ENCODE results near the gene ACY1. TPM values are rescaled to one million over a fixed set of nuclear protein-coding genes. Genes with fewer than 3 reads are reported as not detected.
A peak's percentile ranks its signal among the peaks of the same experiment; 100 is the strongest.

ACY1 gene
- total and polyA plus RNA-seq, 2 of the 13 experiments (the other 11 are each of a cell fraction or from before 2014, with no cell fraction given): 113 to 162 TPM

DNA sequence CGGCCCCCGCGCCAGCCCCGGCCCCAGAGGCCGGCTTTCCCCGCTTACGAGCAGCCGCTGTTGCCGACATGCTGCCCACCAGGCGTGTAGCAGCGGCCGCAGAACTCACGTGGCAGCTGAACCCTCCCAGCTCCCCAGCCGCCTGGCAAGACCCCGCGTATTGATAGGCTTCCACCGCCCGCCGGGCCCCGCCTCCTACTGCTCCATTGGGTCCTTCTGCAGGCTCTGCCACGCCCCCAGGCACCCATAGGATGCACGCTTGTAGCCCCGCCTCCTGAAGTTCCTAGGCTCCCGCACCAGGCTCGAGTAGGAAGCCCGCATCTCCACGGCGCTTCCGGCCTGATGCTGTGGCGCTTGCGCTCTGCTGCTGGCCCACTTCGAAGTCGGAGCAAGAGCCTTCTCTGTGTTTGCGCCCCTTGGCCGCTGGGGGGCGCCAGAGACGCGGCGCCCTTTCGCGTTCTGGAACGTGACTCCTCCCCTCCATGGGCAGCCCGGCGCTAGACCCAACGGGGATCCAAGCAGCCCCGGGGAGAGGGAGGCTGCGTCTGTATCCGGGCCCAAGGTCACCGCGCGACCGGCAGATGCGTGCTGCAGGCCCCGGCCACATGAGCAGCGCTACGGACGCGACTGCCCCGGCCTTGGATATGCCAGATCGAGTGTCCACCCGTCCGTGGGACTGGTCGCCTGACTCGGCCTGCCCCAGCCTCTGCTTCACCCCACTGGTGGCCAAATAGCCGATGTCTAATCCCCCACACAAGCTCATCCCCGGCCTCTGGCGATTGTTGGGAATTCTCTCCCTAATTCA is 41.3 kb upstream of the ACY1 start, which contains the start of the genes PARP3 and RRP9 (continued):
- TF ChIP-seq, protein P1, sequence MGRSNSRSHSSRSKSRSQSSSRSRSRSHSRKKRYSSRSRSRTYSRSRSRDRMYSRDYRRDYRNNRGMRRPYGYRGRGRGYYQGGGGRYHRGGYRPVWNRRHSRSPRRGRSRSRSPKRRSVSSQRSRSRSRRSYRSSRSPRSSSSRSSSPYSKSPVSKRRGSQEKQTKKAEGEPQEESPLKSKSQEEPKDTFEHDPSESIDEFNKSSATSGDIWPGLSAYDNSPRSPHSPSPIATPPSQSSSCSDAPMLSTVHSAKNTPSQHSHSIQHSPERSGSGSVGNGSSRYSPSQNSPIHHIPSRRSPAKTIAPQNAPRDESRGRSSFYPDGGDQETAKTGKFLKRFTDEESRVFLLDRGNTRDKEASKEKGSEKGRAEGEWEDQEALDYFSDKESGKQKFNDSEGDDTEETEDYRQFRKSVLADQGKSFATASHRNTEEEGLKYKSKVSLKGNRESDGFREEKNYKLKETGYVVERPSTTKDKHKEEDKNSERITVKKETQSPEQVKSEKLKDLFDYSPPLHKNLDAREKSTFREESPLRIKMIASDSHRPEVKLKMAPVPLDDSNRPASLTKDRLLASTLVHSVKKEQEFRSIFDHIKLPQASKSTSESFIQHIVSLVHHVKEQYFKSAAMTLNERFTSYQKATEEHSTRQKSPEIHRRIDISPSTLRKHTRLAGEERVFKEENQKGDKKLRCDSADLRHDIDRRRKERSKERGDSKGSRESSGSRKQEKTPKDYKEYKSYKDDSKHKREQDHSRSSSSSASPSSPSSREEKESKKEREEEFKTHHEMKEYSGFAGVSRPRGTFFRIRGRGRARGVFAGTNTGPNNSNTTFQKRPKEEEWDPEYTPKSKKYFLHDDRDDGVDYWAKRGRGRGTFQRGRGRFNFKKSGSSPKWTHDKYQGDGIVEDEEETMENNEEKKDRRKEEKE (IDR thresholded peaks at IDR 0.05): no peak
- TF ChIP-seq, protein P2, sequence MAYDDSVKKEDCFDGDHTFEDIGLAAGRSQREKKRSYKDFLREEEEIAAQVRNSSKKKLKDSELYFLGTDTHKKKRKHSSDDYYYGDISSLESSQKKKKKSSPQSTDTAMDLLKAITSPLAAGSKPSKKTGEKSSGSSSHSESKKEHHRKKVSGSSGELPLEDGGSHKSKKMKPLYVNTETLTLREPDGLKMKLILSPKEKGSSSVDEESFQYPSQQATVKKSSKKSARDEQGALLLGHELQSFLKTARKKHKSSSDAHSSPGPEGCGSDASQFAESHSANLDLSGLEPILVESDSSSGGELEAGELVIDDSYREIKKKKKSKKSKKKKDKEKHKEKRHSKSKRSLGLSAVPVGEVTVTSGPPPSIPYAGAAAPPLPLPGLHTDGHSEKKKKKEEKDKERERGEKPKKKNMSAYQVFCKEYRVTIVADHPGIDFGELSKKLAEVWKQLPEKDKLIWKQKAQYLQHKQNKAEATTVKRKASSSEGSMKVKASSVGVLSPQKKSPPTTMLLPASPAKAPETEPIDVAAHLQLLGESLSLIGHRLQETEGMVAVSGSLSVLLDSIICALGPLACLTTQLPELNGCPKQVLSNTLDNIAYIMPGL (CRISPR knock-in tag; IDR thresholded peaks at IDR 0.05; ENCODE audit: borderline replicate concordance in 1 of 2, low read depth in 1 of 2): peak; percentile 97 to 98
- TF ChIP-seq ARNTL (CRISPR knock-in tag; IDR thresholded peaks at IDR 0.05) (peak; percentile 98), ZKSCAN8 (CRISPR knock-in tag; IDR thresholded peaks at IDR 0.05; ENCODE audit: borderline replicate concordance) (peak; percentile 72; the same call in 1 of the 2 replicates), ZFP90 (CRISPR knock-in tag; IDR thresholded peaks at IDR 0.05; ENCODE audit: borderline replicate concordance) (peak; percentile 55; the same call in 1 of the 2 replicates), EZH2 (conservative IDR thresholded peaks at IDR 0.05; ENCODE audit: low read depth, low read length) (no peak), ZNF564 (CRISPR knock-in tag; IDR thresholded peaks at IDR 0.05) (peak; percentile 28; the same call in 1 of the 2 replicates), ZNF543 (CRISPR knock-in tag; IDR thresholded peaks at IDR 0.05) (peak; percentile 85), TCF7L2 (IDR thresholded peaks at IDR 0.05; ENCODE audit: low read depth, low read length) (no peak), STAT5B (CRISPR knock-in tag; IDR thresholded peaks at IDR 0.05) (no peak), ZNF839 (CRISPR knock-in tag; IDR thresholded peaks at IDR 0.05; ENCODE audit: borderline replicate concordance) (no peak), XBP1 (CRISPR knock-in tag; IDR thresholded peaks at IDR 0.05) (no peak), ZNF12 (CRISPR knock-in tag; IDR thresholded peaks at IDR 0.05) (peak; percentile 46; the same call in 1 of the 2 replicates), ZNF660 (CRISPR knock-in tag; IDR thresholded peaks at IDR 0.05; ENCODE audit: borderline replicate concordance, low read depth) (no peak), ZNF333 (CRISPR knock-in tag; IDR thresholded peaks at IDR 0.05; ENCODE audit: borderline replicate concordance) (peak; percentile 57; the same call in 1 of the 2 replicates), GTF2F1 (IDR thresholded peaks at IDR 0.05; ENCODE audit: low read length) (no peak), ZNF501 (CRISPR knock-in tag; IDR thresholded peaks at IDR 0.05) (peak; percentile 87), MIER3 (CRISPR knock-in tag; IDR thresholded peaks at IDR 0.05; ENCODE audit: borderline replicate concordance) (peak; percentile 92; the same call in 1 of the 2 replicates), HMG20A (CRISPR knock-in tag; IDR thresholded peaks at IDR 0.05; ENCODE audit: borderline replicate concordance) (no peak; the same call in 1 of the 2 replicates), PPARG (CRISPR knock-in tag; conservative IDR thresholded peaks at IDR 0.05) (peak; percentile 85), SIN3A (IDR thresholded peaks at IDR 0.05; ENCODE audit: borderline replicate concordance, low read depth, low read length) (peak; percentile 97), ZNF709 (CRISPR knock-in tag; IDR thresholded peaks at IDR 0.05) (peak; percentile 91; the same call in 1 of the 2 replicates), ZFP36L1 (CRISPR knock-in tag; IDR thresholded peaks at IDR 0.05) (no peak)
- TF ChIP-seq, protein P3, sequence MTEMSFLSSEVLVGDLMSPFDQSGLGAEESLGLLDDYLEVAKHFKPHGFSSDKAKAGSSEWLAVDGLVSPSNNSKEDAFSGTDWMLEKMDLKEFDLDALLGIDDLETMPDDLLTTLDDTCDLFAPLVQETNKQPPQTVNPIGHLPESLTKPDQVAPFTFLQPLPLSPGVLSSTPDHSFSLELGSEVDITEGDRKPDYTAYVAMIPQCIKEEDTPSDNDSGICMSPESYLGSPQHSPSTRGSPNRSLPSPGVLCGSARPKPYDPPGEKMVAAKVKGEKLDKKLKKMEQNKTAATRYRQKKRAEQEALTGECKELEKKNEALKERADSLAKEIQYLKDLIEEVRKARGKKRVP (CRISPR knock-in tag; IDR thresholded peaks at IDR 0.05): no peak
- TF ChIP-seq, protein P4, sequence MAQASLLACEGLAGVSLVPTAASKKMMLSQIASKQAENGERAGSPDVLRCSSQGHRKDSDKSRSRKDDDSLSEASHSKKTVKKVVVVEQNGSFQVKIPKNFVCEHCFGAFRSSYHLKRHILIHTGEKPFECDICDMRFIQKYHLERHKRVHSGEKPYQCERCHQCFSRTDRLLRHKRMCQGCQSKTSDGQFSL (CRISPR knock-in tag; IDR thresholded peaks at IDR 0.05): no peak

Measured in HepG2 (cell line).